ENCODE results near the gene SLC6A19. TPM values are rescaled to one million over a fixed set of nuclear protein-coding genes. Genes with fewer than 3 reads are reported as not detected.

Gene SLC6A19
- total RNA-seq, 1 donor from 2014 or later, result not detected

DNA sequence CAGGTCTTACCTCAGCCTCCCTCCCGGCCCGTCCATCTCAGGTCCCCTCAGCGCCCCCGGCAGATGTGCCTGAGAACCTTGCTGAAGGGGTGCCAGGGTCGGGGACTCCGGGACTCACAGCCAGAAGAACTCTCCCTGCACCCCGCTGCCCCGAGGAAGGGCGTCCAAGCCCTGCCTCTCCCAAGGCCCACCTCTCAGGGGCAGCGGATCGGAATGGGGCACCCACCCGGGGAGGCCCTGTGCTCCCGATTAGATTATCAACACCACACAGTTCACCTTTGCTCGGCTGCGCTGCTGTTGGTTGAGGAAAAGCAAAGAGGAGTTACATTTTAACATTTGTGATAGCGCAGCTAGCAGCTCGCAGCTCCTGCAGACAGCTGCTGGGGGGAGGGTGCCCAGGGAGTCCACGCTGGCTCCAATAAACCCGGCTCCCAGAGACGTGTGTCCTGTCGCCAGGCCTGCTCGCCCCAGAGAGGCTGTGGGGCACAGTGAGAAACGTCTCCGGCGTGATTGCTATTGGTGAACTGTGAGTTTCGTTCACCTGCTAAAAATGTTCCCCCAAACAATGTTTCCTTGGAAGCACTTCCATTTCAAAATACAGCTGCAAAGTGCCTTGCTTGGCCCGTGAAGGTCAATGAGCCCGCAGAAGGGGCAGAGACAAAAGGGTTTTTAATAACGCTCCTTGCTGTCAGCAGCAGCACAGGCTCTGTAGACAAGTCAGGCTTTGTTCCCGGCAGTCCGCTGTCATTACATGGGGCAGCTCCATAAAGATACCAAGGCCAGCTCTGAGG is 18.6 kb upstream of the SLC6A19 start:
- Histone ChIP-seq H3K36me3 (no peaks in the 10 kb centered on the region), H3K27me3 (no peaks in the 10 kb centered on the region), H3K4me1 (no peaks in the 10 kb centered on the region), H3K9me3 (no peaks in the 10 kb centered on the region), H3K4me3 (no peak overlapping the region), H3K27ac (no peak overlapping the region)
- DNase-seq (ENCODE audit: low spot score in 2 of 2), result no peak
- intact Hi-C loops (cut with DNase I), result no loop called here
- TF ChIP-seq, protein P1, sequence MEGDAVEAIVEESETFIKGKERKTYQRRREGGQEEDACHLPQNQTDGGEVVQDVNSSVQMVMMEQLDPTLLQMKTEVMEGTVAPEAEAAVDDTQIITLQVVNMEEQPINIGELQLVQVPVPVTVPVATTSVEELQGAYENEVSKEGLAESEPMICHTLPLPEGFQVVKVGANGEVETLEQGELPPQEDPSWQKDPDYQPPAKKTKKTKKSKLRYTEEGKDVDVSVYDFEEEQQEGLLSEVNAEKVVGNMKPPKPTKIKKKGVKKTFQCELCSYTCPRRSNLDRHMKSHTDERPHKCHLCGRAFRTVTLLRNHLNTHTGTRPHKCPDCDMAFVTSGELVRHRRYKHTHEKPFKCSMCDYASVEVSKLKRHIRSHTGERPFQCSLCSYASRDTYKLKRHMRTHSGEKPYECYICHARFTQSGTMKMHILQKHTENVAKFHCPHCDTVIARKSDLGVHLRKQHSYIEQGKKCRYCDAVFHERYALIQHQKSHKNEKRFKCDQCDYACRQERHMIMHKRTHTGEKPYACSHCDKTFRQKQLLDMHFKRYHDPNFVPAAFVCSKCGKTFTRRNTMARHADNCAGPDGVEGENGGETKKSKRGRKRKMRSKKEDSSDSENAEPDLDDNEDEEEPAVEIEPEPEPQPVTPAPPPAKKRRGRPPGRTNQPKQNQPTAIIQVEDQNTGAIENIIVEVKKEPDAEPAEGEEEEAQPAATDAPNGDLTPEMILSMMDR (IDR thresholded peaks at IDR 0.05), result no peak

DNA sequence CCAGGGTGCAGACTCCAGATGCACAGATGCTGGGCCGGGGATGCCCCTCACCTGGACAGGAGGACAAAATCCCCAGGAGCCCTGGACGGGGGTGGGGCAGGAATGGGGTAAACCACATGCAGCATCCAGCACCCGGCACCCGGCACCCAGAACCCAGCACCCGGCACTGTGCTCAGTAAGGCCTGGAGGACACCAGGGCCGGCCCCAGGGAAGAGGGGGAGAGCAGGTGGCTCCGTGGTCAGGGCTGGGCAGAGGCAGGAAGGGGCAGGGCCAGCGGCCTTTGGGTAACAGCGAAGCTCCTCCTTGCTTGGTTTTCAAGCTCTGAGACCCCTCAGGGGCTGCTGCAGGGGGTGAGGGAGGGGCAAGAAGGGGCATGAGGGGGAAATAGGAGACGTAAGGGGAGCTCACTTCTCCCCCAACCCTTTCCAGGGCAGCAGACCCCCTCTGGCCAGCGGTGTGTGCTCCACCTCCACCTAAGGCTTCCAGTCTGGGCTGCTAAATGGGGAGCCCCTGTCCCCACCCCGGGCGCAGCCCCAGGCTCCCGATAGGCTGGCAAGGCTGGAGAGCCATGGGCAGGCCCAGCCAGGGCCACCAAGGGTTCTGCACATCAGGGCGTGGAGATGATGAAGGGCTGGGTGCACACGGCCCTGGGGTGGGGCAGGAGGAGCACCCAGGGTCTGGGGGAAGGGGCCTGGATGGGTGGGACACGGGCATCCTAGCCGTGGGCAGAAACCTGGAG is 17.8 kb upstream of the SLC6A19 start:
- intact Hi-C loops (cut with DNase I), result no loop called here

DNA sequence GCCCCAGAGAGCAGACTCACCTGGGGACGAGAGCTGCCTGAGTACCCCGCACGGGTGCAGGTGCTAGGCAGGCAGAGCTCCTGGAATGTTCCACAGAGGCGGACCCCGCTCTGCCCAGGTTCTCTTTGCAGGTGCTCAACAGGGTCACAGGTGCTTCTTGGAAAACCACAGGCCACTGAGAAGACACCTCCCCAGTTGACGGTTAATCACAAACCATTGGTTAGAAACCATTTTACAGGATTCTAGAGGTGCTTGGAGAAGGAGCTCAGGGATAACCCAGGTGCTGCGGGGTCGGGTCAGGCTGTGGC is 17.3 kb upstream of the SLC6A19 start:
- Histone ChIP-seq H3K27ac (no peak overlapping the region), H3K4me3 (no peak overlapping the region), H3K4me1 (no peaks in the 10 kb centered on the region), H3K36me3 (no peaks in the 10 kb centered on the region), H3K27me3 (no peaks in the 10 kb centered on the region), H3K9me3 (no peaks in the 10 kb centered on the region)
- TF ChIP-seq, protein P1 (IDR thresholded peaks at IDR 0.05), result no peak
- no peak for DNase-seq (ENCODE audit: low spot score in 2 of 2)
- intact Hi-C loops (cut with DNase I), result no loop called here

More for the DNA sequence above, 17.8 kb upstream of the SLC6A19 start:
- Histone ChIP-seq H3K4me3 (no peak overlapping the region), H3K4me1 (no peaks in the 10 kb centered on the region), H3K27me3 (no peaks in the 10 kb centered on the region), H3K36me3 (no peaks in the 10 kb centered on the region), H3K9me3 (no peaks in the 10 kb centered on the region), H3K27ac (no peak overlapping the region)
- TF ChIP-seq, protein P1 (IDR thresholded peaks at IDR 0.05), result no peak
- no peak for DNase-seq (ENCODE audit: low spot score in 2 of 2)

DNA sequence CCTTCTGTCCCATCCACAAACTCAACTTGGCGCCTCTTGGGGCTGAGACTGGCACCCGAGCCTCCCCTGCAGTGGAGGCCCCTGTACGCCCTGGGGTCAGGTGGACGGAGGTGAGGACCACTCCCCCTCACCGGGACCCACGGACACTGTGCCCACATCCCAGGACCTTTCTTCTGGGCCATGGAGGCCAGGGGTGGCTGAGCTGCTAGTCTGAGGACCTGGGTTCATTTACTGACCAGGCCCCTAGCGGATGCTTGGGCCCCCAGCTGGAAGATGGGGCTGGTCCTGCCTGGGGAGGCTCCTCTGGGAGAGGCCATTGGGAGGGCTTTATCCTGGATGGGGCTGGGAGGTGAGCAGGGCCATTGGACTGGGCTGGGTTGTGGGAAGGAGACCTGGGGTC is 16.9 kb upstream of the SLC6A19 start:
- H3K4me1 ChIP-seq, result no peaks in the 10 kb centered on the region
- no peak overlapping the region for H3K4me3 ChIP-seq
- DNase-seq (ENCODE audit: low spot score in 2 of 2), result no peak
- TF ChIP-seq, protein P1 (IDR thresholded peaks at IDR 0.05), result no peak
- intact Hi-C loops (cut with DNase I), result no loop called here
- no peaks in the 10 kb centered on the region for H3K36me3 ChIP-seq
- H3K9me3 ChIP-seq, result no peaks in the 10 kb centered on the region
- no peak overlapping the region for H3K27ac ChIP-seq
- H3K27me3 ChIP-seq, result no peaks in the 10 kb centered on the region

DNA sequence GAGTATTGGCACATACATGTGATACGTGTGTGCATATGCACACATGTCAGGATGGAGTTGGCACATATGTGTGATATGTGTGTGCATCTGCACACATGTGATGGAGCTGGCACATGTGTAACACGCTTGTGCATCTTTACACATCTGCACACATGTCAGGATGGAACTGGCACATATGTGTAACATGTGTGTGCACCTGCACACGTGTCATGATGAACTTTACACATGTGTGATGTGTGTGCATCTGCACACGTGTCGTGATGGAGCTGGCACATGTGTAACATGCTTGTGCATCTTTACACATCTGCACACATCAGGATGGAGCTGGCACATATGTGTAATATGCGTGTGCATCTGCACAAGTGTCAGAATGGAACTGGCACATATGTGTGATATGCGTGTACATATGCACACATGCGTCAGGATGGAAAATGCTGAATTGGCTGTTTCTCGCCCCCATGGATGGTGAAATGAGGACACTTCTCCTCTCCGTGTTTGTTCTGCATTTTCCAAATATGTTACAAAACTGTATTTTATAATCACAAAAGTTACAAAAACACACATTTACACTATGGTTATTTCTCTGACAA is 16.3 kb upstream of the SLC6A19 start:
- no peak overlapping the region for H3K4me3 ChIP-seq
- DNase-seq (ENCODE audit: low spot score in 2 of 2), result no peak
- H3K36me3 ChIP-seq, result no peaks in the 10 kb centered on the region
- no peaks in the 10 kb centered on the region for H3K9me3 ChIP-seq
- no peaks in the 10 kb centered on the region for H3K4me1 ChIP-seq
- intact Hi-C loops (cut with DNase I), result no loop called here
- H3K27ac ChIP-seq, result no peak overlapping the region
- TF ChIP-seq, protein P1 (IDR thresholded peaks at IDR 0.05), result no peak
- no peaks in the 10 kb centered on the region for H3K27me3 ChIP-seq

All from ascending aorta (tissue), 2 donors.